Activated T-cell treated with anti-CD3 and anti-CD28 coated beads, Interleukin-2, amount 50 U/mL, for 4 hours (primary cell): ENCODE measurements around the gene AHNAK2. TPM values are rescaled to one million over a fixed set of nuclear protein-coding genes. Genes with fewer than 3 reads are reported as not detected.
"Not testable (repeated sequence)": the region's sequence is repeated elsewhere in the genome, so short reads cannot be mapped to it uniquely, and the experiment has no call there.

Experiments used
- ATAC-seq, 2 donors: fragments of 200-7000 bp; cut with Tn5 transposase; one replicate each; pipeline ENCODE4 v1.10.0; 2021
- DNase-seq: peaks from one replicate; pipeline ENCODE4 v3.0.0-alpha.2; 2020
- H3K27me3 Mint-ChIP-seq: one replicate; pipeline ENCODE4 v1.8.0; 2021; ENCODE audit warnings: low read depth, mixed read lengths
- H3K36me3 Mint-ChIP-seq: one replicate; pipeline ENCODE4 v1.8.0; 2022; ENCODE audit warnings: mixed read lengths; ENCODE audit not compliant: insufficient read depth
- H3K4me1 Mint-ChIP-seq: one replicate; pipeline ENCODE4 v1.8.0; 2021; ENCODE audit warnings: low read depth, mixed read lengths
- H3K4me3 Mint-ChIP-seq: one replicate; pipeline ENCODE4 v1.8.0; 2021; ENCODE audit warnings: mild to moderate bottlenecking, moderate library complexity, mixed read lengths
- H3K9me3 Mint-ChIP-seq: one replicate; pipeline ENCODE4 v1.8.0; 2021; ENCODE audit warnings: mixed read lengths
- total RNA-seq, 3 donors: library from RNA; stranded (reverse); gene quantifications; one replicate each; pipeline ENCODE4 v1.2.1, GENCODE V29; 2021

Gene AHNAK2
- total RNA-seq, 3 donors from 2014 or later, result under 0.01 to 0.08 (median 0.05) TPM

DNA sequence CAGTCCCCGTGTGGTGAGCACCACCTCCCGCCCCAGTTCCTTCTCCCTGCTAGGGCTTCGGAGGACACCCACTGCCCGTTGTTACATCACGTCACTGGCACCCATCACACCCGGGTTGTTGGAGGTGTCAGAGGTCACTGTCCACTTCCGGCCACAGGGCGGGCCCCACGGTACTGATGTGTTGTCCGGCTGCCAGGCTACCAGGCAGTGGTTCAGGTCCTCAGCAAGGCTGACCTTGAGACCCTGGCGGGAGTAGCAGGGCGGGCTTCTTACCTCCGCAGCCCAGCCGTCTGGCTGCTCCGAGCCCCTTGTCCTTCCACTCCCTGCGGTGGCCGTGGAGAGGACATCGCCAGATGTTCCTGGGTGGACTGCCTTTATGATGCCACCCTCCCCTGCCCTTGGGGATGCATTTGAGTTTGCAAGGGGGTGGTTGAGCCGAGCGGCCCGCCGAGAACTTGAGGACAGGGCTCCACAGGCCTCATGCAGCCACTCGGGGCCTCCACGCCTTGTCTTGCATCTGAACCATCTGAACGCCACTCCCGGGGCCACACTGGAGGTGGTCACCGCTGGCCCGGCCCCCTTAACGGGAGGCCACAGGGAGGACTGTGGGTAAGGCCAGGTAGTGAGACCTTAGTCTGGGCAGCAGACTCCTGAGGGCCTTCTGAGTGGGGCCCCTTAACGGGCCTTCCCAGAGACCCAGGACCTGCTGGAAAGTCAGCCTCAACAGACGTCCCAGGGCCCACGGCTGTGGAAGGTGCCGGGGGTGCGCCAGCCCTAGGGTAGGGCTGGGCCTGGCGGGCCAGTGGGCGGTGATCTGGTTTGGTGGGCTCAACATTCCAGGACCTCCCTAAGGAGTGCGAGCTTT lies 80.6 kb downstream of the AHNAK2 start:
- H3K9me3 Mint-ChIP-seq, result no peaks in the 10 kb centered on the region
- ATAC-seq (no peak), DNase-seq (no peak)
- no peaks in the 10 kb centered on the region for H3K36me3 Mint-ChIP-seq
- peaks cover 1% of the 10 kb centered on the region for H3K27me3 Mint-ChIP-seq
- H3K4me3 Mint-ChIP-seq, result no peak overlapping the region
- H3K4me1 Mint-ChIP-seq, result peaks cover 6% of the 10 kb centered on the region

DNA sequence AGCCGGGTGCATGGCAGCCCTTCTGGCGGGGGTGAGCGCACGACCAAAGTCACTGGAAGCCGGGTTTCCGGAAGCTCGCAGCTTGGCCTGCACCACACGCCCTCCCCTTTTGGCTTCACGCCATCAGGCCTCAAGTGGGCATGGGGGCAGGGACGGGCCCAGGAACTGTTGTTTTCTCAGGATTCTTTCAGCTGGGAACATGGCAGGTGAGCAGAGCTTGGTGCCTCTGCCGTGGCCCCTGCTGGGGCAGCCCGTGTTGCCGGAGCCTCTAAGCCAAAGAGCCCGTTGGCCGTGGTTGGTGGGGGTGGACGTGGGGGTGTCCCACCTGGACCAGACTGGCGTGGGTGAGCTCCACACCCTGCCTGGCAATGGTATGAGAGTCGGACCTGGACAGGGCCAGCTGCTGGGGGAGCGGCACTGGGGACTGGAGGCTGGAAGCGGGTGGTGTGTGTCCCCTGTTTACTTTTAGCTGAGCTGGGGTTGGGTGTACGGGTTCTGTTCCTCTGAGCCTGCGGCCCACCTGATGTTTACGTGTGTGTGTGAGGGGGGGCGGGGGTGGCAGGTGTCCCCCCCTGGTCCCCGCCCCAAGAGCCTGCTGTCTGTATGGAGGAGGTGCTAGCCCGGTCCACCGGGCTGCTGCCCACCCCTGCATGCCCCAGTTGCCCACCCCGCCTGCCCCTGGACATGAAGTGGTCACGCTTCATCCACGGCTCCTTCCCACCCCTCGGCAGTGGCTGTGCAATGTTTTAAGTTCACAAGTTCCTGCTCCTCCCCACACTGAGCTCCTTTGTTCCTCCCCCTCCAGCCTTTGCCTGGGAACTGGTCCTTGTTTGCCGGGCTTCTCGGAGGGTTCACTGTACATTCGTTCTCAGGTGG lies 82.2 kb downstream of the AHNAK2 start:
- ATAC-seq (no peak), DNase-seq (no peak)
- H3K27me3 Mint-ChIP-seq, result no peaks in the 10 kb centered on the region
- no peaks in the 10 kb centered on the region for H3K36me3 Mint-ChIP-seq
- peaks cover 3% of the 10 kb centered on the region for H3K4me1 Mint-ChIP-seq
- H3K4me3 Mint-ChIP-seq, result no peak overlapping the region
- no peaks in the 10 kb centered on the region for H3K9me3 Mint-ChIP-seq

DNA sequence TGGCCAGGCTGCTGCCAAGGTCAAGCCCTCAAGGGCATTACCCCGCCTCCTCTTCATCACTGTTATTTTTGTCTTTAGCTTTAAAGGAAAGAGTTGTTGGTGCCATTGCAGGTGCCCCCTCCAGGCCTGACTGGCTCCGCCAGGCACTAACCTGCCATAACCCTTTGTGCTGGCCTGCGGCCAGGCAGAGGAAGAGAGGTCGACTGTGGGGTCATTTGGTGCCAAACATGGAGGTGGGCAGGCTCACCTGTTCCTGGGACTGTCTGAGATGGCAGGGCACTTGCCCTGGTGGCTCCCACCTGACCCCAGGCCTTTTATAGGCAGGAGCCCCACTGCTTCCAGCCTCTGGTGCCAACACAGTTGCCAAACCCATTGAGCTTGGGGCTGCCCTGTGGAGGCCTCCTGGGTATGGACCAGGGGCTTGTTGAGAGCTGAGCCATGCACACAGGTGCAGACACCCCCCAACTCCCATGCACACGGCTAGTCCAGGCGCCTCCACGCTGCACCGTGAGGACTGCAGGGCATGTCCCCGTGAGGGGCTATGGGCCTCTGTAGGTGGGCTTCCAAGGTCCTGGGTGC lies 82.9 kb downstream of the AHNAK2 start:
- Mint-ChIP-seq H3K9me3 (no peaks in the 10 kb centered on the region), H3K27me3 (no peaks in the 10 kb centered on the region), H3K36me3 (no peaks in the 10 kb centered on the region), H3K4me1 (peaks cover 3% of the 10 kb centered on the region), H3K4me3 (no peak overlapping the region)
- DNase-seq (no peak), ATAC-seq (no peak)

DNA sequence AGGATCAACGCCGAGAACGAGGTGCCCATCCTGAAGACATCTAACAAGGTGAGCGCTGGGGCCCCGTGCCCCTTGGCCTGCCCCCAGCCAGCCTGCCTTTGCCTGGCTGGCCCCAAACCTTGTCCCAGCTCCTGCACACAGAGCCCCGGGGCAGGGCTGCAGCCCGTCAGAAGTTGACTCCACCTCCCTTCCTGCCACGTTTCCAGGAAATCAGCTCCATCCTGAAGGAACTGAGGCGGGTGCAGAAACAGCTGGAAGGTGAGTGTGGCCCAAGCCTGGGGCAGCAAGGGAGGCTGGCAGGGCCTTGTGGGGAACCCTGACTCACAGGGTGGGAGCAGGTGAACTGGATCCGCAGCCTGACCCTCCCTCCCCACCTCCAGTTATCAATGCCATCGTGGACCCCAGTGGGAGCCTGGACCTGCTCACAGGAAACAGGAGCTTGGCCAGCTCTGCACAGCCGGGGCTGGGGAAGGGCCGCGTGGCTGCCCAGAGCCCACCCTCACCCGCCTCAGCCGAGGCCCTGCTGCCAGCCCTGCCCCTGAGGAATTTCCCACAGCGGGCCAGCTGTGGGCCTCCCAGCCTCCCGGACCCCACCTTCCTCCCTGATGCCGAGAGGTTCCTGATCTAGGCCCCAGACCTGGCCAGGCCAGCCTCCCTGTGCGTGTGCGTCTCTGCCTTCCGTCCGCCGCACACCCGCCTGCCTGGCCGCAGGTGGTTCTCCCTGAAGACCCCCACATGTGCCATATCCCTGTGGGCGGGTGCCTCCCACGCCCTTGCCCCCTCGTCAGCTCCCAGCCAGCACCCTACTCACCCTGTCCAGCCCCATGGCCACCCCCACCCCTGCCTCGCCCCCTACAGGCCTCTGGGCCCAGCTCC lies 83.6 kb downstream of the AHNAK2 start:
- ATAC-seq (no peak), DNase-seq (no peak)
- Mint-ChIP-seq H3K36me3 (no peaks in the 10 kb centered on the region), H3K4me3 (no peak overlapping the region), H3K27me3 (no peaks in the 10 kb centered on the region), H3K4me1 (peaks cover 3% of the 10 kb centered on the region), H3K9me3 (no peaks in the 10 kb centered on the region)

DNA sequence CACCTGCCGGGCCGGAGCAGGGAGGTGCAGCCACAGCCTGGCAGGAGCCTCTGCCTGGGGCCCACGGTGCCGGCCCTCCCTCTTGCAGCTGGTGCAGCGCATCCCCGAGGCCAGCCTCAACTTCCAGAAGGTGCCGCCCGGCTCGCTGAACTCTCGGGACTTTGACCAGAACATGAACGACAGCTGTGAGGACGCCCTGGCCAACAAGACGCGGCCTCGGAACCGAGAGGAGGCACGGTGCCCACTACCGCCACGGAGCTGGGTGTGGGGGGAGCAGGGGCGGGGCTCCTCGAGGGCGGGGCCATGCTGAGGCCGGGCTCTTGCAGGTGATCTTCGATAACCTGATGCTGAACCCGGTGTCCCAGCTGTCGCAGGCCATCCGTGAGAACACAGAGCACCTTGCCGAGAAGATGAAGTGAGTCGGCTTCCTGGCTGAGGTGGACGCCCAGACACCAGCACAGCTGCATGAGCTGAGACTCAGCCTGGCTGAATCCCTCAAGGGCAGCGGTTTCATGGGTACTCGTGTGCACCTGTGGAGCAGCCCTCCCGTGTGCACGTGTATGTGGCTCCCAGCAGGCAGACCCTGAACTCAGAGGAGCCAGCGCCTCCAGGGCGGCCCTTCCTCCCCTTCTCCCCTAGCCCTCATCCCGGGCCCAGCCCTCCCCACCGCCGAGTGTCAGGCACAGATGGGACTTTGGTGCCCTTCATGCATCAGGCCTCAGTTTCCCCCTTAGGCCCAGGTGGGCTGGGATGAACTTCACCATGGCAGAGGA lies 84.6 kb downstream of the AHNAK2 start:
- Mint-ChIP-seq H3K9me3 (no peaks in the 10 kb centered on the region), H3K36me3 (no peaks in the 10 kb centered on the region), H3K4me1 (peaks cover 3% of the 10 kb centered on the region), H3K27me3 (no peaks in the 10 kb centered on the region), H3K4me3 (no peak overlapping the region)
- no peak for DNase-seq
- ATAC-seq, result no peak

DNA sequence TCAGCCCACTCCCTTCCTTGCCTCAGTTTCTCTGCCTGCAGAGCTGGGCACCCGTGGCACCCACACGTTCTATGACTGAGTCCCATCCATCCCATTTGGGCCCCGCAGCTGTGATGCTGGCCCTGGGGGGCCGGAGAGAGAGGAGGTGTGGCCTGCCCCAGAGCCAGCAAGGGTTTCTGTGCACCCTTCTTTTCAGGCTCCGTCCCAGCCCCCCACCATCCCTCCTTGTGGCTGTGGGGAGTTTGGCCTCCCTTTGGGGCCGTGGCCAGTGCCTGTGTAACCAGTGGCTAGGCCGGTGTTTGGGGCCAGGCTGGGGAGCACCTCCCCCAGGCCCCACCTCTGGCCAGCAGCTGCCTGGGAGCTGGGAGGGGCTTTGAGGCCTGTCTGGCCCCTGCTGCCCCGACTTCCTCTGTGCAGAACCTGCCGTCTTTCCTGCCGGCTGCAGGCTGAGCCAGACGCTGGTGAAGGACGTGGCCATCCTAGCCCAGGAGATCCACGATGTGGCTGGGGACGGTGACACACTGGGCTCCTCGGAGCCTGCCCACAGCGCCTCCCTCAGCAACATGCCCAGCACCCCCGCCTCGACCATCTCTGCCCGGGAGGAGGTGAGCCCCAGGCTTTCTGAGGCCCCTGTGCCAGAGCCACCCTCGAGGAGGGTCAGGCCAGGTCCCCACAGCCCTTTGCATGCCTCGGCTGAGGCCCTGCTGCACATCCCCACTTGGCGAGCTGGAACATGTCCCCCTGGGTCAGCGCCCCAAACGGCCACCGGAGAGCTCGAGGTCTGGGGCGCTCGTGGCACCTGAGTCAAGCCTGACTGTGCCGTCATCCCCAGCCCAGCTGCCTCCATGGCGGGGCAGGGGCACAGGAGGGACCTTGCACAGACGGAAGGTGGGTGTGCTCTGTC lies 85.4 kb downstream of the AHNAK2 start:
- Mint-ChIP-seq H3K4me1 (peaks cover 3% of the 10 kb centered on the region), H3K9me3 (no peaks in the 10 kb centered on the region), H3K27me3 (no peaks in the 10 kb centered on the region), H3K36me3 (no peaks in the 10 kb centered on the region), H3K4me3 (no peak overlapping the region)
- DNase-seq (no peak), ATAC-seq (no peak)

DNA sequence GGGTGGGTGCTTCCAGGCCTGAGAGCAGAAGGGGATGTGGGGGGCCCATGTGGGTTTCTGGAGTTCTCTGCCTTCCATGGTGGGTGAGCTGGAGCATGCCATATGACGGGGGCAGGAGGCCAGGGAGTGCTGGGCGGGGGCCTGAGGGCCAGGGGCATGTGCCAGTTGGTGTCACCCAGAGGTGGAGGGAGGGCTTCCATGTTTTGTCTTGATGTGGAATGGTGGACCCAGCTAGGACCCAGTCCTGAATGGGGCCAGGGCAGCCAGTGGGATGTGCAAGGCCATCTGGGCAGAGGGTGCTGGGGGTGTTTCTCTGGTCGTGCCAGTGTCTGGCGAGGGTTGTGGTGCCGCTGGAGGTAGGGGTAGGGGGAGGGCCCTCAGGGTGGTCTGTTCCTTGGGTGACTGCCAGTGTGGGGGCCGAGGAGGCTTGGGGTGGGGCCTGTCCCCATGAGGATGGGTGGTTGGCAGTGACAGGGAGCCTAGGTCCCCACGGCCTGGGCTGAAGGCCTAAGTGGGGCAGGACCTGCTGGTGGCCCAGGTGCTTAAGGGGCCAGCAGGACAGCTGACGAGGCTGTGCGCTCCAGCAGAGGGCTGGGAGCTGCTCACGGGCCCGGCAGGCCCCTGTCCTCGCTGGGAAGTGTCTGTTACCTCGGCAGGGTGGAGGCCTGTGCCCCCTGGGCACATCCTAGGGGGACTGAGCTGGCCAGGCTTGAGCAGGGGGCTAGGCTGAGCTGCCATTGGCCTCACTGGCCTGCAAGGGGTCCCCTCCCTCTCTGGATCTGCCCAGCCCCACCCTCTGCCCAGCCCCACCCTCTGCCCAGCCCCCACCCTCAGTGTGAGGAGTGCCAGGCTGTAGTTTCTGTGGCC lies 86.3 kb downstream of the AHNAK2 start:
- Mint-ChIP-seq H3K27me3 (no peaks in the 10 kb centered on the region), H3K4me3 (no peak overlapping the region), H3K9me3 (no peaks in the 10 kb centered on the region), H3K4me1 (peaks cover 3% of the 10 kb centered on the region), H3K36me3 (no peaks in the 10 kb centered on the region)
- no peak for DNase-seq
- ATAC-seq, result no peak

DNA sequence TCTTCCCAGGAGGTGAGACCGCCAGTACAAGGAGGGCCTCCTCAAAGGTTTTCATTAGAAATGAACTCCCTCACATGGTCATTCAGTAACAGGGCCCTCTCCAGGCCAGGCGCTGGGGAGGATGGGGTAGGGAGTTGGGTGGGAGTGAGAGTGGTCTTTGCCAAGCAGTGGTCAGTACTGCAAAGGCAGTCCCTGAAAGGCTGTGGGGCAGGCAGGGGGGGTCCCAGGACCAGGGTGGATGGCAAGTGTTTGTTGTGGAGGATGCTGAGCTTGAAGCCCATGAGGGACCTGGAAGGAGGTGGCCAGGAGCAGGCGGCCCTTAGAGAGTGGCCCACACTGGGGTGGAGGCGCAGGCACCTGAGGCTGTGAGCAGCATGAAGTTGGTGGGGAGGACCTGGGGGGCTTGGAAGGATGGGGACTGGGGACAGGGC lies 87.0 kb downstream of the AHNAK2 start:
- no peak for DNase-seq
- Mint-ChIP-seq H3K36me3 (no peaks in the 10 kb centered on the region), H3K4me3 (no peak overlapping the region), H3K4me1 (no peaks in the 10 kb centered on the region), H3K9me3 (no peaks in the 10 kb centered on the region), H3K27me3 (no peaks in the 10 kb centered on the region)
- ATAC-seq, result no peak

DNA sequence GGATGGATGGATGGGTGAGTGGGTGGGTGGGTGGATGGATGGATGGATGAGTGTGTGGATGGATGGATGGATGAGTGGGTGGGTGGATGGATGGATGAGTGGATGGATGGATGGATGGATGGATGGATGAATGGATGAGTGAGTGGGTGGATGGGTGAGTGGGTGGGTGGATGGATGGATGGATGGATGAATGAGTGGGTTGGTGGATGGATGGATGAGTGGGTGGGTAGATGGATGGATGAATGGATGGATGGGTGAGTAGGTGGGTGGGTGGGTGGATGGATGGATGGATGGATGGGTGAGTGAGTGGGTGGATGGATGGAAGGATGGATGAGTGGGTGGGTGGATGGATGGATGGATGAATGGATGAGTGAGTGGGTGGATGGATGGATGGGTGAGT lies 87.9 kb downstream of the AHNAK2 start:
- not testable (repeated sequence) for H3K4me1 Mint-ChIP-seq, ATAC-seq, H3K9me3 Mint-ChIP-seq, H3K27me3 Mint-ChIP-seq, H3K4me3 Mint-ChIP-seq, H3K36me3 Mint-ChIP-seq, DNase-seq

DNA sequence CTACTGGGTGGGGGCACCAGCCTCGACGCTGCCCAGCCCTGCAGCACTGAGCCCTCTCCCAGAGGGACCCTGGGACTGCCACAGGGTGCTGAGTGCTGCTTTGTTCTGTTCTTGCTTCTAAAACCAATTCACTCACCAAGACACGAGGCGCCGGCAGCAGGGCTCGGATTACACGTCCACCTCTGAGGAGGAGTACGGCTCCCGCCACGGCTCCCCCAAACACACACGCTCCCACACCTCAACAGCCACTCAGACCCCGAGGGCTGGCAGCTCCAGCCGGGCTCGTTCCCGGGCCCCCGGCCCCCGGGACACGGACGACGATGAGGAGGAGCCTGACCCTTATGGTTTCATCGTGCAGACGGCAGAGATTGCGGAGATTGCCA lies 88.8 kb downstream of the AHNAK2 start:
- Mint-ChIP-seq H3K27me3 (no peaks in the 10 kb centered on the region), H3K4me1 (no peaks in the 10 kb centered on the region), H3K4me3 (no peak overlapping the region), H3K9me3 (no peaks in the 10 kb centered on the region), H3K36me3 (no peaks in the 10 kb centered on the region)
- DNase-seq (no peak), ATAC-seq (no peak)

DNA sequence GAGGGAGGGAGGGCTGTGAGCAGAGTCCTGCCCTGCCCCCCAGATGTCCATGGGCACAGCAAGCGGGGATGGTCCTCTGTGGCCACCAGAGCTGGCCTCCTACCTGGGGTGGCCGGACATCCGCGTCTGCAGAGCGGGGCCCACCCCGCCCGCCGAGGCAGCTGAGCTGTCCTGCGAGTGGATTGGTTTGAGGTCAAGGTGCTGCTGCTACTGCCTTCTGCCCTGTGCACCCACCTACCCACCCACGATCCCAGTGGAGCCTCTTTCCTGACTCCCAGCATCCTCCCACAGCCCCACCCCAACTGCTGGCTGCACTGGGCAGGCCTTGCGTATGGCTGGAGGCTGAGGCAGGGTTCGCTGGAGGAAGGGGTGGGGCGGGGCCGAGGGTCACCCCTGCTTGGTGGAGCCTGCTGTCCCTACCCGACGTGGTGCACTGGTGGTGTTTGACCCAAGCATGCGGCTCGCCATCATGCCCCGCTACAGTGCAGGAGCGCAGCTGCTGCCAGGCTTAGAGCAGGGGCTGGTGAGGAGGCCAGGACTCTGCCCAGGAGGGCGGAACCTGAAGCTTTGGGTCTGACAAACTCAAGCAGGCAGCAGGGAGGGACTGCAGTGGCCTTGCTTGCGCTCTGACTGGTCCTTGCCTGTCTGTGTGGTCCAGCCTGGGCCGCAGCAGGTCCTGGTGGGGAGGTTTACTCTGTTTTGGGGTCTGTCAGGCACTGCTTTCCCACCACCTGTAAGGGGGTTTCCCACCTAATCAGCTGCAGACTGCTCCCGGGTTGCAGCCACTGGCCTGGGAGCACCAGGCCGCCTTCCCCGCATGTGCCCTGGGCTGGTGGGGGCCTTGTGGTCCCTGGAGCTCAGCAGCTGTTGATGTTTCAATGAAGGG lies 89.4 kb downstream of the AHNAK2 start:
- Mint-ChIP-seq H3K27me3 (no peaks in the 10 kb centered on the region), H3K4me1 (no peaks in the 10 kb centered on the region), H3K9me3 (no peaks in the 10 kb centered on the region), H3K36me3 (no peaks in the 10 kb centered on the region), H3K4me3 (no peak overlapping the region)
- no peak for DNase-seq
- ATAC-seq, result no peak
